Left renal cortex interstitium (tissue), 4 donors: ENCODE results near the gene KIAA1614. TPM values are rescaled to one million over a fixed set of nuclear protein-coding genes. Genes with fewer than 3 reads are reported as not detected.

ENCODE experiments used
- DNase-seq, 4 donors: peaks; one replicate each; pipeline ENCODE4 v3.0.0-alpha.2; 2013; ENCODE audit warnings: low read depth in 4 of 4, low spot score in 2 of 4, missing footprints in 1 of 4
- polyA plus RNA-seq, 4 donors: library from polyadenylated mRNA; unstranded; fragments of 120-200 nt; gene quantifications; one replicate each; pipeline ENCODE4 v1.2.1, GENCODE V29; 2013; ENCODE audit not compliant: insufficient read length in 4 of 4

Gene KIAA1614
- polyA plus RNA-seq, 4 donors: 8.3 to 13.5 (median 10.3) TPM

- peak in 2 of 4 donors; percentile 46 to 59 for DNase-seq
Measured at GRCh38 chr1:180923021-180923841, 10.5 kb downstream of the KIAA1614 start.

GRCh38 chr1:180923887-180924286, 11.2 kb downstream of the KIAA1614 start:
- no peak for DNase-seq

GRCh38 chr1:180924939-180925338, 12.2 kb downstream of the KIAA1614 start:
- no peak for DNase-seq

GRCh38 chr1:180925471-180926051, 12.9 kb downstream of the KIAA1614 start:
- no peak for DNase-seq

GRCh38 chr1:180926164-180926981, 13.7 kb downstream of the KIAA1614 start:
- DNase-seq: no peak

- no peak for DNase-seq
Measured at GRCh38 chr1:180927348-180927747, 14.7 kb downstream of the KIAA1614 start.

GRCh38 chr1:180927841-180928240, 15.1 kb downstream of the KIAA1614 start:
- no peak for DNase-seq

GRCh38 chr1:180928331-180929230, 15.9 kb downstream of the KIAA1614 start:
- no peak for DNase-seq

GRCh38 chr1:180929389-180929788, 16.7 kb downstream of the KIAA1614 start:
- DNase-seq: no peak

- no peak for DNase-seq
Measured at GRCh38 chr1:180930687-180931086, 18.0 kb downstream of the KIAA1614 start.

GRCh38 chr1:180931529-180931928, 18.8 kb downstream of the KIAA1614 start:
- no peak for DNase-seq

- DNase-seq: no peak
Measured at GRCh38 chr1:180932378-180932777, 19.7 kb downstream of the KIAA1614 start.

- no peak for DNase-seq
Measured at GRCh38 chr1:180933141-180933540, 20.4 kb downstream of the KIAA1614 start.

- DNase-seq: no peak
Measured at GRCh38 chr1:180934563-180934962, 21.9 kb downstream of the KIAA1614 start.

GRCh38 chr1:180935326-180936109, 22.8 kb downstream of the KIAA1614 start:
- no peak for DNase-seq

GRCh38 chr1:180936110-180937011, 23.7 kb downstream of the KIAA1614 start:
- no peak for DNase-seq

GRCh38 chr1:180937012-180937372, 24.3 kb downstream of the KIAA1614 start:
- DNase-seq: no peak

- no peak for DNase-seq
Measured at GRCh38 chr1:180937624-180938225, 25.0 kb downstream of the KIAA1614 start.
